Gastroesophageal sphincter (tissue), 4 donors: ENCODE data around the gene KCNK6. TPM values are rescaled to one million over a fixed set of nuclear protein-coding genes. Genes with fewer than 3 reads are reported as not detected.

Experiments
- ATAC-seq: fragments of 150-250 bp; one replicate; pipeline ENCODE4 v1.9.1; 2016; ENCODE audit warnings: mild to moderate bottlenecking, moderate library complexity
- H3K27ac ChIP-seq, 4 donors: fragments of 200-600 bp; sonication (generic) in 3 of 4; 1 replicate in 3 of 4; 2 replicates in 1 of 4; pipeline ENCODE4 v1.5.1; 2016 to 2019
- H3K27me3 ChIP-seq: fragments of 200-600 bp; sonication (generic); one replicate; pipeline ENCODE4 v1.5.1; 2019
- H3K36me3 ChIP-seq, 2 donors: fragments of 200-600 bp; sonication (generic); one replicate each; pipeline ENCODE4 v1.5.1; 2019; ENCODE audit warnings: control low read depth in 1 of 2
- H3K4me1 ChIP-seq, 3 donors: fragments of 200-600 bp; sonication (generic); 1 replicate in 2 of 3; 2 replicates in 1 of 3; pipeline ENCODE4 v1.5.1; 2016 to 2019; ENCODE audit warnings: control low read depth in 2 of 3
- H3K4me3 ChIP-seq, 2 donors: fragments of 200-600 bp; sonication (generic); one replicate each; pipeline ENCODE4 v1.5.1; 2019; ENCODE audit warnings: mild to moderate bottlenecking in 1 of 2, moderate library complexity in 1 of 2
- H3K9me3 ChIP-seq, 3 donors: fragments of 200-600 bp; sonication (generic); one replicate each; pipeline ENCODE4 v1.5.1; 2017 to 2019; ENCODE audit warnings: control low read depth in 2 of 3
- EP300 ChIP-seq: sonication (generic); formaldehyde crosslinking; IDR thresholded peaks from one replicate; pipeline ENCODE4 v1.6.1; 2017; ENCODE audit warnings: antibody characterized with exemption, mild to moderate bottlenecking
- POLR2A ChIP-seq, 2 donors: fragments of 450-650 bp; IDR thresholded peaks; one replicate each; pipeline ENCODE4 v1.6.1; 2017; ENCODE audit warnings: antibody characterized with exemption in 2 of 2, mild to moderate bottlenecking in 2 of 2, moderate library complexity in 1 of 2
- POLR2AphosphoS5 ChIP-seq: sonication (generic); formaldehyde crosslinking; IDR thresholded peaks from one replicate; pipeline ENCODE4 v1.6.1; 2017; ENCODE audit warnings: antibody characterized with exemption
- WGBS, 2 donors: methylation state at CpG; one replicate each; pipeline ENCODE4 v1.1.5; 2018; ENCODE audit warnings: low coverage in 1 of 2; 5-methylcytosine and 5-hydroxymethylcytosine counted together
- total RNA-seq, 4 donors: library from RNA; depleted of rRNA; stranded (reverse); fragments of >200 nt; gene quantifications; one replicate each; pipeline ENCODE4 v1.1.0, GENCODE V29; 2016
- TF ChIP-seq, protein P1 (sequence below), 4 experiments: fragments of 200-600 bp in 2 of 4; fragments of 450-650 bp in 2 of 4; sonication (generic) in 1 of 4; IDR thresholded peaks; one replicate each; pipeline ENCODE4 v1.5.1; 2017 to 2019; ENCODE audit warnings: antibody characterized with exemption in 4 of 4, mild to moderate bottlenecking in 2 of 4, moderate library complexity in 2 of 4

The KCNK6 gene
- total RNA-seq, 4 donors from 2014 or later = 2.3 to 9.3 (median 6.1) TPM

DNA sequence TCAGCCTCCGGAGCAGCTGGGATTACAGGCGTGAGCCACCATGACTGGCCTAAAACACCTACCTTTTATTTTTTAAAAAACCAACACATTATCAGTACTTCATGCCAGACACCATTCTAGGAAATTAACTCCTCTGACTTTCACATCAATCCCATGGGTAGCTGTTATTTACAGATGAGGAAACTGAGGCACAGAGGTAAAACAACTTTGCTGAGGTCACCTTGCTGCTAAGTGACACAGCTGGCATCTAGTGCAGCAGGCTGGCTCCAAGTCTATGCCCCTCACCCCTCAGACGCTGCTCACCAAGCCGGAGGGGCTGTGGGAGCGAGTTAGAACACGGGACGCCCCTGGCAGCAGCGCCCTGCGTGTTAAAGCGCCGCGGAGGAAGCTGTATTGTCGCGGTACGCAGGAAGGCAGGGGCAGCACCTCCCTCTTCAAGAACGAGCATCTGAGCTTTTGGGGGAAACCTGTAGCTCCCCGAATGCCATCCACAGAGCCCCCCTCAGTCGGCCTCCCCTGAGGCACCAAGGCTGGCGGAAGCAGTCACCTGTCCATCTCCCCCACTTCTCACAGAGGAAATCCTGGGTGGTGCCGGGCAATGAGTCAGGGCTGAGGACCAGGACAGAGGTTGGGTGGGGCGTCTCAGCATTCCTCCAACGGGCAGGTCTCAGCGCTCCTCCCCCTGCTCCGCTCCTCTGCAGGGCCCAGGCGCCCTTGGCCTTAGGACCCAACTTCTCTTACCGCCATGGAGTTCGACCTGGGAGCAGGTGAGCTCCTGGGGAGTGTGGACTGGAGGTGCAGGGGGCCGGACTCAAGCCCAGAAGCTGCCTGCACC is 15.9 kb upstream of the KCNK6 start, which contains the start of gene C19orf33:
Gene C19orf33, plus strand, starts transcription at position 735 of the 835 bp plus-strand sequence. Its CDS starts 11 bp downstream, at position 746.
- 40 to 77% methylated on average over 1 to 9 of the region's 28 CpGs for WGBS, 2 donors
- H3K4me1 ChIP-seq = peaks cover 0 to 3% (median 0%) of the 10 kb centered on the region in 3 donors
- H3K9me3 ChIP-seq = no peaks in the 10 kb centered on the region
- peak; percentile 37 for ATAC-seq
- H3K36me3 ChIP-seq = peaks cover 0 to 45% of the 10 kb centered on the region in 2 donors
- H3K4me3 ChIP-seq = no peak within 1 kb of the TSS
- no peak for TF ChIP-seq POLR2AphosphoS5
- no peak for TF ChIP-seq EP300
- no peak for TF ChIP-seq POLR2A (IDR thresholded peaks at IDR 0.05)
- TF ChIP-seq, protein P1, sequence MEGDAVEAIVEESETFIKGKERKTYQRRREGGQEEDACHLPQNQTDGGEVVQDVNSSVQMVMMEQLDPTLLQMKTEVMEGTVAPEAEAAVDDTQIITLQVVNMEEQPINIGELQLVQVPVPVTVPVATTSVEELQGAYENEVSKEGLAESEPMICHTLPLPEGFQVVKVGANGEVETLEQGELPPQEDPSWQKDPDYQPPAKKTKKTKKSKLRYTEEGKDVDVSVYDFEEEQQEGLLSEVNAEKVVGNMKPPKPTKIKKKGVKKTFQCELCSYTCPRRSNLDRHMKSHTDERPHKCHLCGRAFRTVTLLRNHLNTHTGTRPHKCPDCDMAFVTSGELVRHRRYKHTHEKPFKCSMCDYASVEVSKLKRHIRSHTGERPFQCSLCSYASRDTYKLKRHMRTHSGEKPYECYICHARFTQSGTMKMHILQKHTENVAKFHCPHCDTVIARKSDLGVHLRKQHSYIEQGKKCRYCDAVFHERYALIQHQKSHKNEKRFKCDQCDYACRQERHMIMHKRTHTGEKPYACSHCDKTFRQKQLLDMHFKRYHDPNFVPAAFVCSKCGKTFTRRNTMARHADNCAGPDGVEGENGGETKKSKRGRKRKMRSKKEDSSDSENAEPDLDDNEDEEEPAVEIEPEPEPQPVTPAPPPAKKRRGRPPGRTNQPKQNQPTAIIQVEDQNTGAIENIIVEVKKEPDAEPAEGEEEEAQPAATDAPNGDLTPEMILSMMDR (IDR thresholded peaks at IDR 0.05) = no peak
- H3K27me3 ChIP-seq = no peaks in the 10 kb centered on the region
- H3K27ac ChIP-seq = peak within 1 kb of the TSS in 2 of 4 donors; percentile 47 to 60

DNA sequence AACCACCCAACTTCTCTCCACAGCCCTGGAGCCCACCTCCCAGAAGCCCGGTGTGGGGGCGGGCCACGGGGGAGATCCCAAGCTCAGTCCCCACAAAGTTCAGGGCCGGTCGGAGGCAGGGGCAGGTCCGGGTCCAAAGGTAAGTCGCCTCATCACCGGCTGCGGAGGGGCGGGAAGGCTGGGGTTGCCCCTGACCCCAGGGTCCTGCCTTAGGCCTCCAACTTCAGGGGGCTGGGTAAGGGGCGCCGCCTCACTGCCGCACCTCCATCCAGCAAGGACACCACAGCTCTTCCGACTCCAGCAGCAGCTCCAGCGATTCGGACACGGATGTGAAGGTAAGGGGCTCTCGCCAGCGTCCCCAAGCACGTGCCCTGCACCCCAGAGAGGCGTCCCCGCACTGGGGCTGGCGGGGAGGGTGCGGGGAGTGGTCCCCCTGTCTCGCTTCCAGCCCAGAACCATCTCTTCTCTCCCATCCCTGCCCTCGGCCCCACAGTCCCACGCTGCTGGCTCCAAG is 15.2 kb upstream of the KCNK6 start:
- no CpG with 5 or more reads among the region's 27 CpGs for WGBS, 2 donors
- Histone ChIP-seq H3K27ac (peak overlapping the region in 2 of 4 donors; percentile 47 to 60), H3K27me3 (no peaks in the 10 kb centered on the region), H3K4me3 (no peak overlapping the region), H3K36me3 (peaks cover 0 to 52% of the 10 kb centered on the region in 2 donors), H3K9me3 (no peaks in the 10 kb centered on the region), H3K4me1 (peaks cover 0 to under 1% (median 0%) of the 10 kb centered on the region in 3 donors)
- TF ChIP-seq POLR2A (IDR thresholded peaks at IDR 0.05) (no peak), POLR2AphosphoS5 (no peak), EP300 (no peak)
- TF ChIP-seq, protein P1 (IDR thresholded peaks at IDR 0.05) = no peak
- ATAC-seq = peak; percentile 8

DNA sequence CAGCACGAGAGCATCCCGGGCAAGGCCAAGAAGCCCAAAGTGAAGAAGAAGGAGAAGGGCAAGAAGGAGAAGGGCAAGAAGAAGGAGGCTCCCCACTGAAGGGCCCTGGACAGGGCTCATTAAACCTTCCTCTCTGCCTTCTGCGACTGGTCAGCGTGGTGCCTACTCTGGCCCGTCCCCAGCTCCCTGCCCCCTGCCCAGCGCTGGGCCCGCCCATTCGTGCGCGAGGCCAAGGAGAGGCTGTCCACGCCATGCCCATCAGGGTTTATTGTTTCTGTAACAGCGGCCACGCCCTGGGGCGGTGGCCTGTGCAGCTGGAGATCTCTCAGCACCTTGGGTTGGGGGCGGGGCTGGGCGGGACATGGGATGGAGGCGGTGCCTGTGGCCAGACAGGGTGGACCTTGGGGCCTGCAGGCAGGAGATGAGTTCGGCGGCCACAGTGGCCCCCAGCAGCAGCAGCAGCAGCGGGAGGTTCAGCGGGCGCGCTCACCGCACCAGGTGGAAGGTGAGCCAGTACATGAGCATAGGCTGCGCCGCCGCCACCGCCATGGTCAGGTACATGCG is 14.7 kb upstream of the KCNK6 start:
- Histone ChIP-seq H3K9me3 (no peaks in the 10 kb centered on the region), H3K36me3 (peaks cover 0 to 54% of the 10 kb centered on the region in 2 donors), H3K4me1 (no peaks in the 10 kb centered on the region), H3K27me3 (no peaks in the 10 kb centered on the region), H3K27ac (peak overlapping the region in 2 of 4 donors; percentile 47 to 60), H3K4me3 (no peak overlapping the region)
- TF ChIP-seq POLR2AphosphoS5 (no peak), EP300 (no peak), POLR2A (IDR thresholded peaks at IDR 0.05) (no peak)
- TF ChIP-seq, protein P1 (IDR thresholded peaks at IDR 0.05) = no peak
- WGBS, 2 donors = 78 to 82% methylated on average over 11 to 12 of the region's 29 CpGs
- peak; percentile 76 for ATAC-seq

DNA sequence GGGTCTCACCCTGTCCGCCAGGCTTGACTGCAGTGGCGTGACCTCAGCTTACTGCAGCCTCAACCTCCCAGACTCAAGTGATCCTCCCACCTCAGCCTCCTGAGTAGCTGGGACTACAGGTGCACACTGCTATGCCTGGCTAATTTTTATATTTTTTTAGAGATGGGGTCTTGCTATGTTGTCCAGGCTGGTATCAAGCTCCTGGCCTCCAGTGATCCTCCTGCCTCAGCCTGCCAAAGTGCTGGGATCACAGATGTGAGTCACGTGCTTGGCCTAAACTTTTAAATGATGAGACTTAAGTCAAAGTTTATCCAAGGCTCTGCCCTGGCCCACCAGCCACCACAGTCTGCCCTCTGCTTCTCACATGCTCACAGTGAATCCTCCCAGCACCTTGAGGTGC is 13.4 kb upstream of the KCNK6 start:
- peaks cover 0 to 54% of the 10 kb centered on the region in 2 donors for H3K36me3 ChIP-seq
- no peak for TF ChIP-seq POLR2A (IDR thresholded peaks at IDR 0.05)
- no peak for TF ChIP-seq POLR2AphosphoS5
- TF ChIP-seq, protein P1 (IDR thresholded peaks at IDR 0.05) = no peak
- TF ChIP-seq EP300 = no peak
- WGBS, 2 donors = 83 to 90% methylated on average over 1 to 3 of the region's 3 CpGs
- ATAC-seq = no peak
- no peak overlapping the region for H3K27ac ChIP-seq
- H3K27me3 ChIP-seq = no peaks in the 10 kb centered on the region
- H3K4me3 ChIP-seq = no peak overlapping the region
- no peaks in the 10 kb centered on the region for H3K9me3 ChIP-seq
- H3K4me1 ChIP-seq = no peaks in the 10 kb centered on the region
